ENCODE measurements around the gene LSP1. TPM values are rescaled to one million over a fixed set of nuclear protein-coding genes. Genes with fewer than 3 reads are reported as not detected.

LSP1 gene
- total and polyA plus RNA-seq, 2 of the 8 experiments (the other 6 are each of a cell fraction or from before 2014, with no cell fraction given), result 0.03 TPM; not detected in 1

DNA sequence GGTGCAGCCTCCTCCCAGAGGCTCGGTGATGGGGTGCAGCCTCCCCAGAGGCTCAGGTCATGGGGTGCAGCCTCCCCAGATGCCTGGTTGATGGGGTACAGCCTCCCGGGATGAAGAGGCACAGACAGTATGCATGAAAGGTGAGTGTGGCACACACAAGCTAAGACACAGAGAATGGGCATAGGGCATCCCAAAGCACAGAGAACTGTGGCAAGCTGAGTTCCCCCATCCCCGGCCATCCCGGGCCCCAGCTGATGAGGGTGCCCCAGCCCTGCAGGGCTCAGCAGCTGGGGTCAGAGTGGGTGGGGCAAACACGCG, 22.9 kb upstream of the LSP1 start:
- no peak for FAIRE-seq
- no peak overlapping the region for H2BK12ac ChIP-seq (ENCODE audit: low read depth, low read length)
- TF ChIP-seq SUZ12 (IDR thresholded peaks at IDR 0.05; ENCODE audit: low read length) (no peak), RBBP5 (IDR thresholded peaks at IDR 0.05; ENCODE audit: borderline replicate concordance, low read depth, low read length) (no peak), GTF2F1 (IDR thresholded peaks at IDR 0.05; ENCODE audit: borderline replicate concordance, low read depth, low read length) (no peak), SAP30 (IDR thresholded peaks at IDR 0.05; ENCODE audit: insufficient read depth, insufficient replicate concordance, low read length) (no peak)

More for the DNA sequence above, 22.9 kb upstream of the LSP1 start:
- 90% methylated on average over 6 of the region's 6 CpGs; no CpG with 5 or more reads in 1 of the 2 experiments for WGBS, 2 experiments (ENCODE audit: extremely low coverage in 1 of 2, insufficient coverage in 1 of 2, insufficient read length in 1 of 2, insufficient replicate concordance in 2 of 2, low coverage in 1 of 2, low lambda C conversion rate in 2 of 2, missing lambda C conversion rate in 1 of 2)
- no peak overlapping the region for H3K9ac ChIP-seq (replicated peaks in 1 of 4; ENCODE audit: extremely low read depth in 1 of 4, low read depth in 3 of 4, low read length in 3 of 4)
- CTCF ChIA-PET (ENCODE audit: partially characterized antibody), result interaction anchor here (0.7 to 15.8 kb wide), 8 partner anchors 22 to 337 kb away, joined by 3 to 439 read pairs (median 14); no protein-coding TSS in a partner anchor
- H3K4ac ChIP-seq (replicated peaks; ENCODE audit: insufficient read length, low read depth, low read length), result no peak overlapping the region
- H3K23ac ChIP-seq (ENCODE audit: insufficient read length), result no peak overlapping the region
- H2BK15ac ChIP-seq (ENCODE audit: low read length), result no peak overlapping the region
- H3K27ac ChIP-seq (ENCODE audit: low read depth, low read length), result no peak overlapping the region
- no peaks in the 10 kb centered on the region for H3K79me1 ChIP-seq (ENCODE audit: low read depth, low read length)
- H3K27me3 ChIP-seq (replicated peaks in 1 of 4; ENCODE audit: control insufficient read depth in 3 of 4, extremely low read depth in 1 of 4, insufficient read depth in 3 of 4, low read length in 3 of 4), result peaks cover 0 to 6% (median 1%) of the 10 kb centered on the region in 4 experiments; a peak in 3 of 7 replicates
- peaks cover 0 to 4% (median 3%) of the 10 kb centered on the region in 4 experiments; a peak in 5 of 7 replicates for H3K4me1 ChIP-seq (replicated peaks in 1 of 4; ENCODE audit: control insufficient read depth in 3 of 4, insufficient read depth in 4 of 4, low read length in 3 of 4)
- H3K23me2 ChIP-seq (ENCODE audit: low read depth, low read length), result no peaks in the 10 kb centered on the region
- H3K4me2 ChIP-seq (ENCODE audit: insufficient read depth in 1 of 2, low read depth in 2 of 2, low read length in 2 of 2), result no peak overlapping the region
- no peak overlapping the region for H4K91ac ChIP-seq (replicated peaks; ENCODE audit: insufficient read length, low read length)
- H3K79me2 ChIP-seq (ENCODE audit: control insufficient read depth in 1 of 2, insufficient read depth in 2 of 2, low read length in 2 of 2), result no peaks in the 10 kb centered on the region
- H3K9me3 ChIP-seq (ENCODE audit: insufficient read depth in 2 of 2, low read depth in 1 of 2, low read length in 1 of 2), result no peaks in the 10 kb centered on the region
- H3K36me3 ChIP-seq (ENCODE audit: control insufficient read depth in 2 of 4, insufficient read depth in 4 of 4, low read length in 3 of 4), result no peaks in the 10 kb centered on the region
- 0 out of 2 replicates have a peak overlapping the region, but pooled peaks have one; percentile 24 for H2AK5ac ChIP-seq (ENCODE audit: low read depth, low read length)
- no peak for DNase-seq (ENCODE audit: low read depth in 1 of 2, low spot score in 2 of 2)
- no peak overlapping the region for H3K14ac ChIP-seq (ENCODE audit: insufficient read length)
- H3K4me3 ChIP-seq (ENCODE audit: extremely low read depth in 1 of 4, insufficient read depth in 2 of 4, low read depth in 3 of 4, low read length in 4 of 4), result no peak overlapping the region
- no peak overlapping the region for H2AFZ ChIP-seq (ENCODE audit: low read length)
- POLR2A ChIA-PET (ENCODE audit: partially characterized antibody), result no interaction called here
- H2BK20ac ChIP-seq (ENCODE audit: low read length), result no peak overlapping the region
- no peak overlapping the region for H3K56ac ChIP-seq (replicated peaks; ENCODE audit: insufficient read length, low read depth, low read length)
- H2BK5ac ChIP-seq (ENCODE audit: low read depth, low read length), result no peak overlapping the region
- H3K18ac ChIP-seq (ENCODE audit: extremely low read depth, low read length), result no peak overlapping the region
- H4K5ac ChIP-seq (ENCODE audit: insufficient read length, low read depth, low read length), result no peak overlapping the region
- no peak overlapping the region for H4K8ac ChIP-seq (ENCODE audit: extremely low read depth, insufficient read depth, low read length)
- H4K20me1 ChIP-seq (replicated peaks in 1 of 2; ENCODE audit: control insufficient read depth in 1 of 2, insufficient read depth in 2 of 2, low read length in 2 of 2), result no peaks in the 10 kb centered on the region
- H2BK120ac ChIP-seq (replicated peaks; ENCODE audit: low read depth, low read length), result no peak overlapping the region

Data from H1 (cell line).